NCI-H146 treated with DMSO at 0.1 percent for 48 hours (cell line): Measurements from ENCODE around the gene MYL3.
A peak's percentile ranks its signal among the peaks of the same experiment; 100 is the strongest.

ENCODE experiments used
- DNase-seq: peaks from one replicate; lab custom pipeline; 2025; ENCODE audit not compliant: unreplicated experiment; lab: John Stamatoyannopoulos, UW

The MYL3 gene

GRCh38 chr3:46899151-46900006 lies 36.1 kb upstream of the MYL3 start:
- DNase-seq, result no peak

- DNase-seq, result no peak
Measured at GRCh38 chr3:46898321-46899150, 35.3 kb upstream of the MYL3 start.

GRCh38 chr3:46897829-46898320 lies 34.6 kb upstream of the MYL3 start:
- DNase-seq, result no peak

GRCh38 chr3:46897031-46897430 lies 33.8 kb upstream of the MYL3 start:
- DNase-seq, result no peak

GRCh38 chr3:46896386-46896785 lies 33.1 kb upstream of the MYL3 start:
- no peak for DNase-seq

GRCh38 chr3:46895761-46896160 lies 32.5 kb upstream of the MYL3 start:
- DNase-seq, result no peak

- peak; percentile 25 for DNase-seq
Measured at GRCh38 chr3:46895204-46895660, 32.0 kb upstream of the MYL3 start.

GRCh38 chr3:46894256-46894655 lies 31.0 kb upstream of the MYL3 start:
- DNase-seq, result no peak

- no peak for DNase-seq
Measured at GRCh38 chr3:46893763-46894162, 30.5 kb upstream of the MYL3 start.

GRCh38 chr3:46893146-46893748 lies 30.0 kb upstream of the MYL3 start:
- DNase-seq, result no peak

- peak; percentile 63 for DNase-seq
Measured at GRCh38 chr3:46892285-46893145, 29.3 kb upstream of the MYL3 start.

- DNase-seq, result no peak
Measured at GRCh38 chr3:46891132-46891531, 27.9 kb upstream of the MYL3 start.

GRCh38 chr3:46890132-46890531 lies 26.9 kb upstream of the MYL3 start:
- DNase-seq, result no peak

GRCh38 chr3:46889381-46890110 lies 26.3 kb upstream of the MYL3 start:
- DNase-seq, result no peak

- DNase-seq, result no peak
Measured at GRCh38 chr3:46888705-46889104, 25.5 kb upstream of the MYL3 start.

- peak; percentile 79 for DNase-seq
Measured at GRCh38 chr3:46887980-46888494, 24.8 kb upstream of the MYL3 start.

- no peak for DNase-seq
Measured at GRCh38 chr3:46885612-46886011, 22.4 kb upstream of the MYL3 start.

GRCh38 chr3:46884929-46885328 lies 21.7 kb upstream of the MYL3 start:
- no peak for DNase-seq

- no peak for DNase-seq
Measured at GRCh38 chr3:46884427-46884826, 21.2 kb upstream of the MYL3 start.

- no peak for DNase-seq
Measured at GRCh38 chr3:46883830-46884185, 20.6 kb upstream of the MYL3 start.
